HL-60 (cell line): ENCODE results near the gene AFF4.

ENCODE experiments used
- CTCF ChIP-seq: IDR thresholded peaks from one replicate; pipeline ENCODE4 v1.5.1; 2011; ENCODE audit warnings: low read length, control low read depth, inconsistent platforms; ENCODE audit not compliant: insufficient read depth
- GABPA ChIP-seq: IDR thresholded peaks from 2 replicates; pipeline ENCODE4 v1.6.1; 2012; ENCODE audit warnings: low read depth
- POLR2AphosphoS5 ChIP-seq: IDR thresholded peaks from 2 replicates; pipeline ENCODE4 v1.6.1; 2012; ENCODE audit warnings: low read depth
- REST ChIP-seq: IDR thresholded peaks from 2 replicates; pipeline ENCODE4 v1.6.1; 2012; ENCODE audit warnings: low read depth; ENCODE audit not compliant: insufficient replicate concordance

DNA sequence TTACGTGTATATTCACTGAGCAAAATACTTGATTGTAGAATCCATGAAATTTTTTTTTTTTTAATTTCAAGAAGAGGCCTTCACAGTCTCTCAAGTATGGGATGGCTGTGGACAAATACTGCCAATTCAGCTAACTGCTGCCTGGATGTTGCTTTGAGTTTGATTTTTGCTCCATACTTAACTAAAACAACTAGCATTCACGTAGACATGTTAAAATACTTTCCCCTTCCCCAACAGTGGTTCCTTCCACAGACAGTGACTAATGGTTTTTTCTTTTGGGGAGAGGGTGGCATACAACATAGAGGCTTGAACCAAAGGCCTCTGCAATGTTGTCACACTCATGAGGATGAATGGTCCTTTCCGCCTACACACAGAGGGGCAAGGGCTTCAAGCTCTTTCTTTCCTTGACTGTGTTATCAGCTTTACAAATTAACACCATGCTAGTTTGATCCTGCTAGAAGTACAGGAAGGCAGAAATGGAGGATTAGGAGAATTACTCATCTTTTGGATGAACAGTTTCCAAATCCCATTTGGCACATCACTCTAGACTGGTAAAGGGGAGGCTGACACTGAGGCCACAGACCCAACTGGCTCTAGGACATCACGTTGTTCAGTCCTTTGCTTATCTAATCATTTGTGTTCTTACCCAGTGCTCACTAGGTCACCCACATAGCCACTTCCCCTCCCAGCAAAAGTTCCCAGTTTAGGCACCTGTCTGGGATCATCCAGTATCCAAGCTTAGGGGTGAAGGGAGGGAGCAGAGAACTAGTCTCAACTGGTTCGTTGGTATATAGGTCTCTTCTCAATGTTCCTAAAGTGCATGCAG, 91.8 kb downstream of the AFF4 start:
- TF ChIP-seq POLR2AphosphoS5 = no peak
- no peak for TF ChIP-seq CTCF
- TF ChIP-seq GABPA = no peak
- TF ChIP-seq REST = no peak
